ENCODE results near the gene ICE2.
A peak's percentile ranks its signal among the peaks of the same experiment; 100 is the strongest.
"Not testable (repeated sequence)": the region's sequence is repeated elsewhere in the genome, so short reads cannot be mapped to it uniquely, and the experiment has no call there.

The ICE2 gene

DNA sequence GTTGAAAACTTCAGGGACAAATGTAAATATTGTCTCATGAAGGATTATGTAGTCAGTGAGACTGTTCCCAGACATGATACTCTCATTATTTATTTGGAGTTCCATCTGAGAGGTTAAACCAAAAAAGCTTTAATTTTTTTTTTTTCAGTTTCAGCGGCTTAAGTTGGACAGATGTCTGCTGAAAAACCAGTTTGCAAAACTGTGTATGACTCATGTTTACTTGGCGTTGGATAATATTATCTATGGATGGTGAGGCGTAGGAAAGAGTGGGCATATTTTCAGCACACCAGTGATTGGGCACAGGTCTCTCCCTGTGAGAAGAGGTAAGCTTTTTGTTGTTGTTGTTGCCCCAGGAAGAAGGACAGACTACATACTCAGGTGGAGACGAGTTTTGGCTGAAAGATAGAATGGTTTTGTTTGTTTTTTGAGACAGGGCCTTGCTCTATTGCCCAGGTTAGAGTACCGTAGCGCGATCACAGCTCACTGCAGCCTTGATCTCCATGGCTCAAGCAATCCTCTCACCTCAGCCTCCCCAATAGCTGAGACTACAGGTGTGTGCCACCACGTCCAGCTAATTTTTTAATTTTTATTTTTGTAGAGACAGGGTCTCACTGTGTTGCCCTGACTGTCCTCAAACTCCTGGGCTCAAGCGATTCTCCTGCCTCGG is 64.8 kb downstream of the ICE2 start:
- no peak overlapping the region for H3K4me3 ChIP-seq (ENCODE audit: low read depth in 1 of 2, low read length in 1 of 2)
- H3K36me3 ChIP-seq, result no peaks in the 10 kb centered on the region
- peaks cover 0 to under 1% of the 10 kb centered on the region in 2 experiments for H3K4me1 ChIP-seq (ENCODE audit: control insufficient read depth in 1 of 2, insufficient read depth in 1 of 2, low read depth in 1 of 2, low read length in 1 of 2)
- TF ChIP-seq, protein P1, sequence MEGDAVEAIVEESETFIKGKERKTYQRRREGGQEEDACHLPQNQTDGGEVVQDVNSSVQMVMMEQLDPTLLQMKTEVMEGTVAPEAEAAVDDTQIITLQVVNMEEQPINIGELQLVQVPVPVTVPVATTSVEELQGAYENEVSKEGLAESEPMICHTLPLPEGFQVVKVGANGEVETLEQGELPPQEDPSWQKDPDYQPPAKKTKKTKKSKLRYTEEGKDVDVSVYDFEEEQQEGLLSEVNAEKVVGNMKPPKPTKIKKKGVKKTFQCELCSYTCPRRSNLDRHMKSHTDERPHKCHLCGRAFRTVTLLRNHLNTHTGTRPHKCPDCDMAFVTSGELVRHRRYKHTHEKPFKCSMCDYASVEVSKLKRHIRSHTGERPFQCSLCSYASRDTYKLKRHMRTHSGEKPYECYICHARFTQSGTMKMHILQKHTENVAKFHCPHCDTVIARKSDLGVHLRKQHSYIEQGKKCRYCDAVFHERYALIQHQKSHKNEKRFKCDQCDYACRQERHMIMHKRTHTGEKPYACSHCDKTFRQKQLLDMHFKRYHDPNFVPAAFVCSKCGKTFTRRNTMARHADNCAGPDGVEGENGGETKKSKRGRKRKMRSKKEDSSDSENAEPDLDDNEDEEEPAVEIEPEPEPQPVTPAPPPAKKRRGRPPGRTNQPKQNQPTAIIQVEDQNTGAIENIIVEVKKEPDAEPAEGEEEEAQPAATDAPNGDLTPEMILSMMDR (IDR thresholded peaks at IDR 0.05), result no peak
- H3K27me3 ChIP-seq, result no peaks in the 10 kb centered on the region
- H3K9me3 ChIP-seq, result no peaks in the 10 kb centered on the region
- H3K27ac ChIP-seq, result no peak overlapping the region

DNA sequence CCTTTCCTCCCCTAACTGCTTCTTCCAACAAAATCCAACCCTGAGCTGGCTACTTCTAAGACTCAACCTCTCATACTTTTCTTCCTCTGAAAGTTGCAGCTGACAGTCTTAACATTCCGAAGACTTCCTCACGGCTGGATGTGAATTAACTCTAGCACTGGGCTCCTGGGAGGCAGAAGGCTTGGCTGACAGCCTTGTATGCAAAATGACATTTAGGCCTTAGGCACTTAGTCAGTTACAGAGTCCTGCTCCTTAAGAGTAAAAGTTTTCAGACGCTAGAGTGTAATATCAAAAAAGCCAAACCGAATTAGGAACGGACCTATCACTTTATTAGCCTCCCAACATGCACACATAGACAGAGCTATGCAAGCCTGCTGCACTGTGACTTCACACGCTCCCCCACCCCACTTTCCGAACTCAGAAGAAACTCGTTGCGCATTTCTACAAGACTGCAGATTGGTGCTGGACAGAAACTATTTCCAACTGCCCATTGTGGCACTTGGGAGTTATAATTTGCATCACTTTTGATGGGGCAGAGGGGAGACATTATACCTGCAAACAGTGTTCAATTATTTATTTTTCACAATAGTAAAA is 65.6 kb downstream of the ICE2 start:
- no peaks in the 10 kb centered on the region for H3K36me3 ChIP-seq
- H3K27me3 ChIP-seq, result no peaks in the 10 kb centered on the region
- TF ChIP-seq, protein P1 (IDR thresholded peaks at IDR 0.05), result no peak
- peaks cover 7 to 9% of the 10 kb centered on the region in 2 experiments for H3K4me1 ChIP-seq (ENCODE audit: control insufficient read depth in 1 of 2, insufficient read depth in 1 of 2, low read depth in 1 of 2, low read length in 1 of 2)
- H3K9me3 ChIP-seq, result no peaks in the 10 kb centered on the region
- H3K4me3 ChIP-seq (ENCODE audit: low read depth in 1 of 2, low read length in 1 of 2), result no peak overlapping the region
- H3K27ac ChIP-seq, result no peak overlapping the region

DNA sequence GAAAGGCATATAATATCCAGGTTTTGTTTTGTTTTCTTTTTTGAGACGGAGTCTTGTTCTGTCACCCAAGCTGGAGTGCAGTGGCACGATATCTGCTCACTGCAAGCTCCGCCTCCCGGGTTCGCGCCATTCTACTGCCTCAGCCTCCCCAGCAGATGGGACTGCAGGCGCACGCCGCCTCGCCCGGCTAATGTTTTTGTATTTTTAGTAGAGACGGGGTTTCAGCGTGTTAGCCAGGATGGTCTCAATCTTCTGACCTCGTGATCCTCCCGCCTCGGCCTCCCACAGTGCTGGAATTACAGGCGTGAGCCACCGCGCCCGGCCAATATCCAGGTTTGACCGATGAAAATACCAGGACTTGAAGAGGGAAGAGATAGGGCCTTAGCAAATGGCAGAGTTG is 66.1 kb downstream of the ICE2 start:
- not testable (repeated sequence) for H3K27ac ChIP-seq; H3K36me3 ChIP-seq; H3K27me3 ChIP-seq; H3K9me3 ChIP-seq; H3K4me3 ChIP-seq (ENCODE audit: low read depth in 1 of 2, low read length in 1 of 2)
- peaks cover 11% of the 10 kb centered on the region in 2 experiments for H3K4me1 ChIP-seq (ENCODE audit: control insufficient read depth in 1 of 2, insufficient read depth in 1 of 2, low read depth in 1 of 2, low read length in 1 of 2)

DNA sequence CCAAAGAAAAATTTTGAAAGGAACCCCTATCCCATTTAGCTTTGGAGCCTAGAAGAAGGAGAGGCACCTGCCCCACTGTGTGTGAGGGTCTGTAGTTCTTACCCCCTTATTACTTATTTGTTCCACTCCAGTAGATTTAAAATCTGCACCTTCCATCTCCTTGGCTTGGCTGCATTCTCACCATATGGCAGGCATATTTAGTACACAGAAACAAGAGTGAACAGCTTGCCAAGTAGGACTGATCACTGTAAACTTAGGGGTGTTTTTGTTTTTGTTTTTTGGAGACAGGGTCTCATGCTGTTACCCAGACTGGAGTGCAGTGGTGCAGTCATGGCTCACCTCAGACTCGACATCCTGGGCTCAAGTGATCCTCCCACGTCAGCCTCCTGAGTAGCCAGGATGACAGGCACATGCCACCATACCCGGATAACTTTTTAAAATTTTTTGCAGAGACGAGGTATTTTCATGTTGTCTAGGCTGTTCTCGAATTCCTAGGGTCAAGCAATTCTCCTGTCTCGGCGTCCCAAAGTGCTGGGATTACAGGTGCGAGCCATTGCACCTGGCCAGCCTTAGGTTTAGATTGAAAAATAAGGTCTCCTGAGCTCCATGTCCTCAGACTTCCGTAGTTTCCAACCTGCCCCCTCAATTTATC is 67.0 kb downstream of the ICE2 start:
- no peak overlapping the region for H3K27ac ChIP-seq
- H3K27me3 ChIP-seq, result peaks cover under 1% of the 10 kb centered on the region
- H3K4me1 ChIP-seq (ENCODE audit: control insufficient read depth in 1 of 2, insufficient read depth in 1 of 2, low read depth in 1 of 2, low read length in 1 of 2), result peaks cover 11% of the 10 kb centered on the region in 2 experiments
- TF ChIP-seq, protein P1 (IDR thresholded peaks at IDR 0.05), result no peak
- no peaks in the 10 kb centered on the region for H3K9me3 ChIP-seq
- H3K36me3 ChIP-seq, result no peaks in the 10 kb centered on the region
- H3K4me3 ChIP-seq (ENCODE audit: low read depth in 1 of 2, low read length in 1 of 2), result no peak overlapping the region

DNA sequence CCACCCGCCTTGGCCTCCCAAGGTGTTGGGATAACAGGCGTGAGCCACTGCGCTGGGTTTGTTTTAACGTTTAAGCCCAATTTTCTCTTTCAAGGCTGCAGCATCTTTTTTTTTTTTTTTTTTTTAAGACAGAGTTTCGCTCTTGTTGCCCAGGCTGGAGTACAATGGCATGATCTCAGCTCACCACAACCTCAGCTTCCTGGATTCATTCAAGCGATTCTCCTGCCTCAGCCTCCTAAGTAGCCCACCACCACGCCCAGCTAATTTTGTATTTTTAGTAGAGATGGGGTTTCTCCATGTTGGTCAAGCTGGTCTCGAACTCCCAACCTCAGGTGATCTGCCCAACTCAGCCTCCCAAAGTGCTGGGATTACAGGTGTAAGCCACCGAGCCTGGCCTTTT is 68.6 kb downstream of the ICE2 start:
- peaks cover 11% of the 10 kb centered on the region in 2 experiments for H3K4me1 ChIP-seq (ENCODE audit: control insufficient read depth in 1 of 2, insufficient read depth in 1 of 2, low read depth in 1 of 2, low read length in 1 of 2)
- H3K27me3 ChIP-seq; H3K4me3 ChIP-seq (ENCODE audit: low read depth in 1 of 2, low read length in 1 of 2); H3K27ac ChIP-seq; H3K9me3 ChIP-seq; H3K36me3 ChIP-seq: not testable (repeated sequence)

DNA sequence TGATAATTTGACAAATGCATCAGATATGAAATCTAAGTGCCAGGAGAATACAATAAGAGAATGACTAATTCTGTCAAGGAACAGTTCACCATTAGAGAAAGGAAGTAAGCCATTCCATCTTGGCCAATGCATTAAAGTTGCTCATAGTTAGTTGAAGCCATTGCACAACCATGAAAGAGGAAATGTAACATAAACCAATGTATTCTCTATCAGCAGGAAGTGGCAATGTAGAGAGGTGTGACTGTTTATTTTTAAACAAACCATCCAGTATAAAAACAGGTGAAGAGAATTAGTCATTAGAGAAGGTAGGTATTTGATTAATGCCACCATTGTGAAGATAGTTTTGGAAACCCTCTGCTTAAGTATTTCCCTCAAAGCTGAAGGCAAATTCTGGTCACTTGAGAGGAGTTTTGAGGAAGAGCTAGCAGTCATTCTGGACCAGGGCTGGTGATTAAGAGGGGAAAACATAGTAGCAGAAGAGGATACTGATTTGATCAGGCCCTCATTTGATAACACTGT is 70.4 kb downstream of the ICE2 start:
- H3K4me3 ChIP-seq (ENCODE audit: low read depth in 1 of 2, low read length in 1 of 2), result no peak overlapping the region
- H3K27me3 ChIP-seq, result peaks cover 10% of the 10 kb centered on the region
- peak overlapping the region; percentile 63 for H3K27ac ChIP-seq
- TF ChIP-seq, protein P1 (IDR thresholded peaks at IDR 0.05), result no peak
- H3K4me1 ChIP-seq (ENCODE audit: control insufficient read depth in 1 of 2, insufficient read depth in 1 of 2, low read depth in 1 of 2, low read length in 1 of 2), result peaks cover 11% of the 10 kb centered on the region in 2 experiments
- H3K9me3 ChIP-seq, result no peaks in the 10 kb centered on the region
- no peaks in the 10 kb centered on the region for H3K36me3 ChIP-seq
